ENCODE results near the gene CTCFL. TPM values are rescaled to one million over a fixed set of nuclear protein-coding genes. Genes with fewer than 3 reads are reported as not detected.
A peak's percentile ranks its signal among the peaks of the same experiment; 100 is the strongest.

The CTCFL gene
- total RNA-seq, 1 donor from 2014 or later: 0.09 TPM

GRCh38 chr20:57458400-57459160 lies 66.4 kb downstream of the CTCFL start:
- Mint-ChIP-seq H3K27me3 (ENCODE audit: low read depth) (peaks cover 6% of the 10 kb centered on the region), H3K4me3 (no peak overlapping the region), H3K27ac (ENCODE audit: unreplicated experiment) (no peak overlapping the region), H3K4me1 (peaks cover 20% of the 10 kb centered on the region), H3K9me3 (no peaks in the 10 kb centered on the region), H3K36me3 (ENCODE audit: low read depth) (no peaks in the 10 kb centered on the region)
- no peak for TF ChIP-seq CTCF (conservative IDR thresholded peaks at IDR 0.05)
- DNase-seq (ENCODE audit: low read depth, low spot score): no peak

GRCh38 chr20:57457243-57458095 lies 67.5 kb downstream of the CTCFL start:
- Mint-ChIP-seq H3K36me3 (ENCODE audit: low read depth) (no peaks in the 10 kb centered on the region), H3K9me3 (no peaks in the 10 kb centered on the region), H3K27ac (ENCODE audit: unreplicated experiment) (no peak overlapping the region), H3K4me3 (no peak overlapping the region), H3K4me1 (peaks cover 20% of the 10 kb centered on the region), H3K27me3 (ENCODE audit: low read depth) (peaks cover 7% of the 10 kb centered on the region)
- no peak for TF ChIP-seq CTCF (conservative IDR thresholded peaks at IDR 0.05)
- DNase-seq (ENCODE audit: low read depth, low spot score): no peak

- no peaks in the 10 kb centered on the region for H3K36me3 Mint-ChIP-seq (ENCODE audit: low read depth)
- peaks cover 17% of the 10 kb centered on the region for H3K4me1 Mint-ChIP-seq
- no peak for TF ChIP-seq CTCF (conservative IDR thresholded peaks at IDR 0.05)
- no peaks in the 10 kb centered on the region for H3K9me3 Mint-ChIP-seq
- no peak for DNase-seq (ENCODE audit: low read depth, low spot score)
- no peak overlapping the region for H3K27ac Mint-ChIP-seq (ENCODE audit: unreplicated experiment)
- H3K27me3 Mint-ChIP-seq (ENCODE audit: low read depth): peaks cover 7% of the 10 kb centered on the region
- no peak overlapping the region for H3K4me3 Mint-ChIP-seq
Measured at GRCh38 chr20:57456116-57456515, 68.8 kb downstream of the CTCFL start.

GRCh38 chr20:57455386-57455785 lies 69.6 kb downstream of the CTCFL start:
- Mint-ChIP-seq H3K27me3 (ENCODE audit: low read depth) (peaks cover 7% of the 10 kb centered on the region), H3K4me3 (no peak overlapping the region), H3K27ac (ENCODE audit: unreplicated experiment) (no peak overlapping the region), H3K36me3 (ENCODE audit: low read depth) (no peaks in the 10 kb centered on the region), H3K4me1 (peaks cover 14% of the 10 kb centered on the region), H3K9me3 (no peaks in the 10 kb centered on the region)
- DNase-seq (ENCODE audit: low read depth, low spot score): no peak
- TF ChIP-seq CTCF (conservative IDR thresholded peaks at IDR 0.05): no peak

- H3K4me1 Mint-ChIP-seq: peaks cover 8% of the 10 kb centered on the region
- peak overlapping the region; percentile 2 for H3K27ac Mint-ChIP-seq (ENCODE audit: unreplicated experiment)
- no peaks in the 10 kb centered on the region for H3K9me3 Mint-ChIP-seq
- no peak for DNase-seq (ENCODE audit: low read depth, low spot score)
- TF ChIP-seq CTCF (conservative IDR thresholded peaks at IDR 0.05): no peak
- H3K27me3 Mint-ChIP-seq (ENCODE audit: low read depth): peaks cover 7% of the 10 kb centered on the region
- H3K4me3 Mint-ChIP-seq: no peak overlapping the region
- H3K36me3 Mint-ChIP-seq (ENCODE audit: low read depth): no peaks in the 10 kb centered on the region
Measured at GRCh38 chr20:57451795-57452661, 72.9 kb downstream of the CTCFL start.
